Parathyroid adenoma (tissue), 2 donors: ENCODE data around the gene DNAJA2.

Experiments used
- H2AFZ ChIP-seq: fragments of 300-600 bp; sonication (generic); one replicate; pipeline ENCODE4 v1.7.0; 2017; ENCODE audit warnings: antibody characterized with exemption, mild to moderate bottlenecking
- H3K27ac ChIP-seq: fragments of 300-600 bp; sonication (generic); one replicate; pipeline ENCODE4 v1.7.0; 2017
- H3K27me3 ChIP-seq: fragments of 300-600 bp; sonication (generic); one replicate; pipeline ENCODE4 v1.7.0; 2017; ENCODE audit warnings: low read length; ENCODE audit not compliant: control insufficient read depth, insufficient read depth
- H3K36me3 ChIP-seq: fragments of 300-600 bp; sonication (generic); one replicate; pipeline ENCODE4 v1.7.0; 2017; ENCODE audit warnings: low read length; ENCODE audit not compliant: control insufficient read depth, insufficient read depth
- H3K4me1 ChIP-seq: fragments of 300-600 bp; sonication (generic); one replicate; pipeline ENCODE4 v1.7.0; 2017; ENCODE audit warnings: control low read depth
- H3K4me2 ChIP-seq: fragments of 300-600 bp; sonication (generic); one replicate; pipeline ENCODE4 v1.7.0; 2017; ENCODE audit warnings: low read length
- H3K4me3 ChIP-seq: fragments of 300-600 bp; sonication (generic); one replicate; pipeline ENCODE4 v1.7.0; 2017; ENCODE audit warnings: low read depth, low read length
- H3K79me2 ChIP-seq: fragments of 300-600 bp; sonication (generic); one replicate; pipeline ENCODE4 v1.7.0; 2017; ENCODE audit warnings: control low read depth
- H3K9ac ChIP-seq: fragments of 300-600 bp; sonication (generic); one replicate; pipeline ENCODE4 v1.7.0; 2017; ENCODE audit warnings: mild to moderate bottlenecking
- H3K9me3 ChIP-seq: fragments of 300-600 bp; sonication (generic); one replicate; pipeline ENCODE4 v1.7.0; 2017; ENCODE audit warnings: low read length; ENCODE audit not compliant: control insufficient read depth
- CTCF ChIP-seq: fragments of 300-600 bp; sonication (generic); IDR thresholded peaks from one replicate; pipeline ENCODE4 v1.7.0; 2017; ENCODE audit warnings: antibody characterized with exemption, mild to moderate bottlenecking
- donor health status: primary hyperparathyroidism.

The DNAJA2 gene

GRCh38 chr16:46916980-46917379 is 56.5 kb downstream of the DNAJA2 start:
- Histone ChIP-seq H3K9ac (no peak overlapping the region), H3K36me3 (no peaks in the 10 kb centered on the region)

GRCh38 chr16:46915483-46916025 is 57.9 kb downstream of the DNAJA2 start:
- TF ChIP-seq CTCF, result no peak
- Histone ChIP-seq H2AFZ (no peak overlapping the region), H3K27ac (no peak overlapping the region), H3K79me2 (no peaks in the 10 kb centered on the region), H3K4me3 (no peak overlapping the region), H3K27me3 (no peaks in the 10 kb centered on the region), H3K4me1 (peaks cover 7% of the 10 kb centered on the region), H3K4me2 (no peak overlapping the region), H3K9ac (no peak overlapping the region), H3K9me3 (no peaks in the 10 kb centered on the region), H3K36me3 (no peaks in the 10 kb centered on the region)

More at GRCh38 chr16:46916980-46917379, 56.5 kb downstream of the DNAJA2 start:
- Histone ChIP-seq H3K4me1 (peaks cover 17% of the 10 kb centered on the region), H3K27ac (no peak overlapping the region), H3K9me3 (no peaks in the 10 kb centered on the region), H3K79me2 (no peaks in the 10 kb centered on the region), H3K4me2 (no peak overlapping the region), H2AFZ (no peak overlapping the region), H3K4me3 (no peak overlapping the region), H3K27me3 (no peaks in the 10 kb centered on the region)
- TF ChIP-seq CTCF, result no peak

GRCh38 chr16:46914556-46915201 is 58.8 kb downstream of the DNAJA2 start:
- no peak overlapping the region for H2AFZ ChIP-seq
- no peak for TF ChIP-seq CTCF
- no peaks in the 10 kb centered on the region for H3K27me3 ChIP-seq
- no peak overlapping the region for H3K9ac ChIP-seq
- H3K4me1 ChIP-seq, result no peaks in the 10 kb centered on the region
- H3K4me3 ChIP-seq, result no peak overlapping the region
- no peaks in the 10 kb centered on the region for H3K9me3 ChIP-seq
- H3K79me2 ChIP-seq, result no peaks in the 10 kb centered on the region
- no peak overlapping the region for H3K27ac ChIP-seq
- no peak overlapping the region for H3K4me2 ChIP-seq
- H3K36me3 ChIP-seq, result no peaks in the 10 kb centered on the region

- H3K27ac ChIP-seq, result no peak overlapping the region
- H3K27me3 ChIP-seq, result no peaks in the 10 kb centered on the region
- no peaks in the 10 kb centered on the region for H3K36me3 ChIP-seq
- H3K9ac ChIP-seq, result no peak overlapping the region
- H3K4me3 ChIP-seq, result no peak overlapping the region
- no peak for TF ChIP-seq CTCF
- H3K9me3 ChIP-seq, result no peaks in the 10 kb centered on the region
- H3K4me2 ChIP-seq, result no peak overlapping the region
- H3K79me2 ChIP-seq, result no peaks in the 10 kb centered on the region
- no peak overlapping the region for H2AFZ ChIP-seq
- H3K4me1 ChIP-seq, result no peaks in the 10 kb centered on the region
Observed at GRCh38 chr16:46911650-46912049, 61.8 kb downstream of the DNAJA2 start.

GRCh38 chr16:46911038-46911437 is 62.4 kb downstream of the DNAJA2 start:
- H3K4me1 ChIP-seq, result no peaks in the 10 kb centered on the region
- no peaks in the 10 kb centered on the region for H3K79me2 ChIP-seq
- no peaks in the 10 kb centered on the region for H3K9me3 ChIP-seq
- H3K36me3 ChIP-seq, result no peaks in the 10 kb centered on the region
- no peak overlapping the region for H3K4me3 ChIP-seq
- no peak overlapping the region for H3K9ac ChIP-seq
- H3K4me2 ChIP-seq, result no peak overlapping the region
- no peaks in the 10 kb centered on the region for H3K27me3 ChIP-seq
- H2AFZ ChIP-seq, result no peak overlapping the region
- no peak for TF ChIP-seq CTCF
- H3K27ac ChIP-seq, result no peak overlapping the region
